ENCODE results near the gene PRSS53. TPM values are rescaled to one million over a fixed set of nuclear protein-coding genes. Genes with fewer than 3 reads are reported as not detected.

PRSS53 gene
- total RNA-seq, 2 experiments from 2014 or later = 3.7 to 5.7 TPM

DNA sequence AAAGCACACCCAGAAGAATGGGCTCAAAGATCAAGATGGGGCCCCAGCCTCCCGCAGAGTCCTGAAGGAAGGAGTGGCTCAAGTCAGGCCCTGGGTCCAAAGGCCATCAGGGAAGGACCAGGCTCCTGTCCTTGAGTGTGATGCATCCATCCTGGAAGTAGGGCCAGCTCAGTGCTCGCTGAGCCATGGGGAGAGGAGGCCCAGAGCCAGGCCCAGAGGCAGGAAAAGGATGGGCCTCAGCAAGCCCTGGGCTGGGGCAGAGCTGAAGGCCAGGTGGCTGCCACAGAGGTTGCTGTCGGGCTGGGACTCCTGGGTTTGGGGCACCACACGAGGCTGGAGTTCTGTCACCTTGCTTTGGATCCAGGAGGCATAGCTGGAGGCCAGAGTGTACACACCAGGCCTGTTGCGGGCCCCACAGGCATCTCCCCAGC is 43.1 kb upstream of the PRSS53 start:
- Histone ChIP-seq H2AFZ (ENCODE audit: low read length) (no peak overlapping the region), H3K4me3 (ENCODE audit: low read depth, low read length, poor library complexity, severe bottlenecking) (no peak overlapping the region), H3K36me3 (ENCODE audit: insufficient read depth, low read length) (peaks cover 38% of the 10 kb centered on the region), H3K79me2 (ENCODE audit: insufficient read depth, low read depth, low read length) (no peaks in the 10 kb centered on the region), H3K4me1 (ENCODE audit: insufficient read depth, low read length, poor library complexity, severe bottlenecking) (no peaks in the 10 kb centered on the region), H3K27ac (ENCODE audit: low read depth, low read length, poor library complexity, severe bottlenecking) (no peak overlapping the region), H3K9me2 (ENCODE audit: insufficient read depth, low read length) (no peaks in the 10 kb centered on the region), H3K9me3 (ENCODE audit: low read length) (no peaks in the 10 kb centered on the region), H4K20me1 (ENCODE audit: insufficient read depth, low read length) (no peaks in the 10 kb centered on the region), H3K4me2 (ENCODE audit: low read length) (no peak overlapping the region)
- no peak for DNase-seq (ENCODE audit: low spot score)
- ChIA-PET POLR2A (interaction anchor here (2.8 kb wide), 1 partner anchor 14 kb away, joined by 8 read pairs; the partner anchor contains the start of gene KAT8), CTCF (ENCODE audit: unreplicated experiment) (no interaction called here)
- intact Hi-C loops (cut with micrococcal nuclease; ENCODE audit: unreplicated experiment) = no loop called here
- no peak for TF ChIP-seq EZH2phosphoT487 (IDR thresholded peaks at IDR 0.05; ENCODE audit: borderline replicate concordance, low read depth, low read length)
- TF ChIP-seq, protein P1, sequence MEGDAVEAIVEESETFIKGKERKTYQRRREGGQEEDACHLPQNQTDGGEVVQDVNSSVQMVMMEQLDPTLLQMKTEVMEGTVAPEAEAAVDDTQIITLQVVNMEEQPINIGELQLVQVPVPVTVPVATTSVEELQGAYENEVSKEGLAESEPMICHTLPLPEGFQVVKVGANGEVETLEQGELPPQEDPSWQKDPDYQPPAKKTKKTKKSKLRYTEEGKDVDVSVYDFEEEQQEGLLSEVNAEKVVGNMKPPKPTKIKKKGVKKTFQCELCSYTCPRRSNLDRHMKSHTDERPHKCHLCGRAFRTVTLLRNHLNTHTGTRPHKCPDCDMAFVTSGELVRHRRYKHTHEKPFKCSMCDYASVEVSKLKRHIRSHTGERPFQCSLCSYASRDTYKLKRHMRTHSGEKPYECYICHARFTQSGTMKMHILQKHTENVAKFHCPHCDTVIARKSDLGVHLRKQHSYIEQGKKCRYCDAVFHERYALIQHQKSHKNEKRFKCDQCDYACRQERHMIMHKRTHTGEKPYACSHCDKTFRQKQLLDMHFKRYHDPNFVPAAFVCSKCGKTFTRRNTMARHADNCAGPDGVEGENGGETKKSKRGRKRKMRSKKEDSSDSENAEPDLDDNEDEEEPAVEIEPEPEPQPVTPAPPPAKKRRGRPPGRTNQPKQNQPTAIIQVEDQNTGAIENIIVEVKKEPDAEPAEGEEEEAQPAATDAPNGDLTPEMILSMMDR (conservative IDR thresholded peaks at IDR 0.05; ENCODE audit: low read length) = no peak
- BruUV-seq (replicated peaks) = no TSS peak

DNA sequence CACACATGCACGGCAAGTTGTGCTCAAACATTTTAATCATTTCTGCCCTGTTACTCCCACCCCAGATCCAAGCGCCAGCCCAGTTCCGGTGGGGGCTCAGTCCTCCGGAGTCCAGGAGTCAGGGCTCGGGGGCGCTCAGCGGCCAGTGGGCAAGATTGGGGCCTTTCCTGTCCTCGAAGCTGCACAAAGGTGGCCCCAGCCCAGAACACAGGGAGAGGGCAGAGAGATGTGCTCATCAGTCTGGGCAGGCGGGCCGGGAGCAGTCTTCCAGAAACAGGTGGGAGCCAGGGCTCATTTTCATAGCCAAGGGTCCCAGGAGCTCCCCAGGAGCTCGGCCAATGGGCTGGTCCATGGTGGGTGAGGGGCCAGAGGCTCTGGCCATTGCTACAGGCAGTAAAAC is 42.7 kb upstream of the PRSS53 start:
- TF ChIP-seq EZH2phosphoT487 (IDR thresholded peaks at IDR 0.05; ENCODE audit: borderline replicate concordance, low read depth, low read length) = no peak
- TF ChIP-seq, protein P1 (conservative IDR thresholded peaks at IDR 0.05; ENCODE audit: low read length) = no peak
- intact Hi-C loops (cut with micrococcal nuclease; ENCODE audit: unreplicated experiment) = no loop called here
- H3K9me2 ChIP-seq (ENCODE audit: insufficient read depth, low read length) = no peaks in the 10 kb centered on the region
- H3K4me1 ChIP-seq (ENCODE audit: insufficient read depth, low read length, poor library complexity, severe bottlenecking) = no peaks in the 10 kb centered on the region
- H3K4me2 ChIP-seq (ENCODE audit: low read length) = no peak overlapping the region
- no peaks in the 10 kb centered on the region for H4K20me1 ChIP-seq (ENCODE audit: insufficient read depth, low read length)
- BruUV-seq (replicated peaks) = no TSS peak
- ChIA-PET CTCF (ENCODE audit: unreplicated experiment) (no interaction called here), POLR2A (interaction anchor here (2.8 kb wide), 1 partner anchor 13 kb away, joined by 8 read pairs; the partner anchor contains the start of gene KAT8)
- DNase-seq (ENCODE audit: low spot score) = no peak
- H3K36me3 ChIP-seq (ENCODE audit: insufficient read depth, low read length) = peaks cover 39% of the 10 kb centered on the region
- no peaks in the 10 kb centered on the region for H3K79me2 ChIP-seq (ENCODE audit: insufficient read depth, low read depth, low read length)
- no peak overlapping the region for H3K4me3 ChIP-seq (ENCODE audit: low read depth, low read length, poor library complexity, severe bottlenecking)
- H3K27ac ChIP-seq (ENCODE audit: low read depth, low read length, poor library complexity, severe bottlenecking) = no peak overlapping the region
- H2AFZ ChIP-seq (ENCODE audit: low read length) = no peak overlapping the region
- H3K9me3 ChIP-seq (ENCODE audit: low read length) = no peaks in the 10 kb centered on the region

GRCh38 chr16:31130899-31131298 is 42.2 kb upstream of the PRSS53 start:
- intact Hi-C loops (cut with micrococcal nuclease; ENCODE audit: unreplicated experiment) = no loop called here
- no peak for DNase-seq (ENCODE audit: low spot score)
- CTCF ChIA-PET (ENCODE audit: unreplicated experiment) = no interaction called here
- no peak for TF ChIP-seq EZH2phosphoT487 (IDR thresholded peaks at IDR 0.05; ENCODE audit: borderline replicate concordance, low read depth, low read length)
- TF ChIP-seq, protein P1 (conservative IDR thresholded peaks at IDR 0.05; ENCODE audit: low read length) = no peak
- H3K9me2 ChIP-seq (ENCODE audit: insufficient read depth, low read length) = no peaks in the 10 kb centered on the region
- H3K27ac ChIP-seq (ENCODE audit: low read depth, low read length, poor library complexity, severe bottlenecking) = no peak overlapping the region
- H3K36me3 ChIP-seq (ENCODE audit: insufficient read depth, low read length) = peaks cover 39% of the 10 kb centered on the region
- no TSS peak for BruUV-seq (replicated peaks)
- H3K9me3 ChIP-seq (ENCODE audit: low read length) = no peaks in the 10 kb centered on the region
- POLR2A ChIA-PET = interaction anchor here (2.8 kb wide), 1 partner anchor 13 kb away, joined by 8 read pairs; the partner anchor contains the start of gene KAT8
- H3K4me2 ChIP-seq (ENCODE audit: low read length) = no peak overlapping the region
- no peaks in the 10 kb centered on the region for H3K79me2 ChIP-seq (ENCODE audit: insufficient read depth, low read depth, low read length)
- H2AFZ ChIP-seq (ENCODE audit: low read length) = no peak overlapping the region
- no peaks in the 10 kb centered on the region for H4K20me1 ChIP-seq (ENCODE audit: insufficient read depth, low read length)
- H3K4me1 ChIP-seq (ENCODE audit: insufficient read depth, low read length, poor library complexity, severe bottlenecking) = no peaks in the 10 kb centered on the region
- H3K4me3 ChIP-seq (ENCODE audit: low read depth, low read length, poor library complexity, severe bottlenecking) = no peak overlapping the region
